Fibroblast of the conjunctiva (primary cell): ENCODE measurements around the gene SLC2A4RG.

Experiments
- DNase-seq: peaks from one replicate; pipeline ENCODE4 v3.0.0-alpha.2; 2010; ENCODE audit warnings: low read depth

Gene SLC2A4RG

DNA sequence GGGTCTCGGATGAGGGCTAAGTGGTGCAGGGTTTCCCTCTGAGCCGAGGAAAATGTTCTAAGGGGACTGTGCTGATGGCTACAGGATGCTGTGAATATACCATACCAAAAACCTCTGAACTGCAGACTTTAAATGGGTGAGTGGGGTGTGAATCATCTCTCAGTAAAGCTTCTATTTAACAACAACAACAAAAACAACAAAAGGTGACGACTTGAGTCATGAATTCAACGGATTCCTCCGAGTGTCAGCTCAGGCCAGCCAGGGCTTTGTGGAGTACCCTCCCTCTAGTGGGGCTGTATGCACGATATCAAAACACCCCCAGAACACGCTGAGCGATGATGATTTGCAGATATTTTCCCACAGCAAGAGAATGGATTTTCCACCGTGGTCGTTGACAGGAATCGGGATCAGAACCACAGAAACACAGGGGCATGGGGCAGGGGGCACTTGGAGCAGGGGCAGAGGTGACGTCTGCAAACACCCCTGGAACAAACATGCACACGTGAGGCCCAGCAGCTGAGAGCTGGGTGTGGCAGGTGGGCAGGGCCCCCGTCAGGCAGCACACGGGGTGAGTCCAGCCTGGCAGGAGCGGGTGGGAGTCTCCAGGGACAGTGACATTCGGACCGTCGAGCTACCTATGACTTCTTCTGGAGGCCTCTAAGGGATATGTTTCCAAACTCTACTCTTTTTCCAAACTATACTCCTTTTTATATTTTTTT lies 38.6 kb downstream of the SLC2A4RG start:
- DNase-seq: no peak

DNA sequence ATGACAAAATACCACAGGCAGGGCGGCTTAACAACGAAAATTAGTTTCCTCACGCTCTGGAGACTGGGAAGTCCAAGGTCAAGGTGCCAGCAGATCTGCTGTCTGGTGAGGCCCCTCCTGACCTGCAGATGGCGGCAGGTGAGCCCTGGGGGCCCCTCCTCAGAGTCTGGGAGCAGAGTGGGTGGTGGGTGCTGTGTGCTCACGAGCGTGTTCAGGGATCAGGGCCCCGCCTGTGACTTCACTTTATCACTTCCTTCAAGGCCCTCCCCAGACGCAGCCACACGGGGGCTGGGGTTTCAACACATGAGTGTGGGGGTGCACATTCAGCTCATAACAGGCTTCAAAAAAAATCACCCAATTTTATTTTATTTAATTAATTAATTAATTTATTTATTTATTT lies 39.3 kb downstream of the SLC2A4RG start:
- DNase-seq: no peak

DNA sequence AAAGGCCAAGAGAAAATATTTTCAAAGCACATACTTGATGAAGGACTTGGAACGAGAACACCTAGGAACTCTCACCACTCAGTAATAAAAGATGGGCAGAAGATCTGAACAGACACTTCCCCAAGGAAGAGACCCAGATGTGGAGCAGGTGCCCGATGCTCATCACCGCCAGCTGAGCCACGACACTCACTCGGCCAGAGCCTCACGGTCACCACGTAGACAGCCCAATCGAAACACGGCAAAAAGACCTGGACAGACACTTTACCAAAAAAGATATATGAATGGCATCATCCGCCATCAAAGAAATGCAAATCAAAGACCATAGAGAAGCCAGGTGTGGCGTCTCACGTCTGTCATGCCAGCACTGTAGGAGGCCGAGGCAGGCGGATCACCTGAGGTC lies 41.6 kb downstream of the SLC2A4RG start:
- no peak for DNase-seq

DNA sequence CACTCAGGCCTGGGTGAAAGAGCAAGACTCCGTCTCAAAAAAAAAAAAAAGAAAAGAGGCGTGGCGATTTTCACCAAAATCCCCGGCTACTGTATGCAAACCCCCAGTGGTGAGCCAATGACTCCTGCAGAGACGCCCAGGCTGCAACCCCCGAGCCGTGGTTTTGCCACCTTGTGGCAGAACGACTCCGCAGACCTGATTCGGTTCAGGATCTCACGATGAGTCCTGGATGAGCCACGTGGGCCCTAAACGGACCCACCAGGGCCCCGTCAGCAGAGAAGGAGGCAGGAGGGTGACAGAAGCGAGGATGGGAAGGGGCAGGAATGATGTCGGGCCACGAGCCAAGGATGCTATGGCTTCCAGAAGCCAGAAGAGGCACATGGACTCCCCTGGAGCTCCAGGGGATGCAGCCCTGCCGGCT lies 42.5 kb downstream of the SLC2A4RG start:
- DNase-seq: no peak

DNA sequence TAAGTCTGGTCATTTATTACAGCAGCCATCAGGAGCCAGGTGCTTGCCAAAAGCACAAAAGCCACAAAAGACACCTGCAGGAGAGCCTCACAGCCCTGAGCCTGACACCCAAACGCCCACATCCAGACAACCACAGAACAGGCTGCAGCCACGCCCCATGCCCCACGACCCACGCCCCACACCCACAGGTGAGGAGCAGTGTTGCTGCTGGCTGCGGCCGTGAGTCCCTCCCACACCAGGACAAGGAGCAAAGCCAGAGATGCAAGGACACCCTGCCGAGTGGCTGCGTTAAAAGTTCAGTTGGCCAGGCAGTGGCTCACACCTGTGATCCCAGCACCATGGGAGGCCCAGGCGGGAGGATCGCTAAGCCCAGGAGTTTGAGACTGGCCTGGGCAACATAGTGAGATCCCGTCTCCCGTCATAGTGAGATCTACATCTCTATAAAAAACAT lies 43.0 kb downstream of the SLC2A4RG start:
- DNase-seq: no peak

DNA sequence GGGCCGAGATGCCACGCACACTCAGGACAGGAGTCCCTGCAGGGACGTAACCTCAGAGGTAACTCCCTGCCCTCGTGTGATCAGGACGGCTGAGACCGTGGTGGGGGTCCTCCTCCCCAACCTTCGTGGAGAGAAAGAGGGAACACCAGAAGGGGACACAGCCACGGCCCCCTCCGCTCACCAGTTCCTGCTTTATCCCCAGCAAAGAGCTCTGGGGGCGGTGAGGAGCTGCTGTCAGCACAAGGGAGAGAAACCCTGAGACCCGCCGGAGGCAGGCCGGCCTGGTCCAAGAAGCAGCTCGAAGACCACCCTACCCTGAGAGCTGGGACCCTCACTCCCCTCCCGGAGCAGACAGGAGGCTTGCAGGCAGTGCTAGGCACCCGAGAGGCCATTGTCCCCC lies 44.4 kb downstream of the SLC2A4RG start:
- DNase-seq: no peak

DNA sequence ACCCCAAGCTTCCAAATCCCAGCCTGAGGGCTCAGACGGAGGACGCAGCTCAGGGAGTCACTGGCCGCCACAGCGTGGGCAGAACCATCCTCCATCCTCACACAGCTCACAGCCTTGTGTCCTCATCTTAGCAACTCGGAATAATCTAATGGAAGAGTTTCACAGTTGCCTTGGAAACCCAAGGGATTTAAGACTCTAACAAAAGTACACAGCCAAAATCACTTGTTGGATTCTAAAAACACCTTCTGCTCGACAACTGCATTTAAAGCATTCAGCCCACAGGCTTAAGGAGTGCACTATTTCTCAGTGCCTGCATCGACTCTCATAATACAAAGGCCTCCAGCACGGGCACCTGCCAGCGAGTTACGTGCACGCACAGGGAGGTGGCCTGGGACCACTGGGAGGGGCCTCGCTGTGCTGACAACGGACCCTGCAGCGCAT lies 46.1 kb downstream of the SLC2A4RG start:
- DNase-seq: no peak

DNA sequence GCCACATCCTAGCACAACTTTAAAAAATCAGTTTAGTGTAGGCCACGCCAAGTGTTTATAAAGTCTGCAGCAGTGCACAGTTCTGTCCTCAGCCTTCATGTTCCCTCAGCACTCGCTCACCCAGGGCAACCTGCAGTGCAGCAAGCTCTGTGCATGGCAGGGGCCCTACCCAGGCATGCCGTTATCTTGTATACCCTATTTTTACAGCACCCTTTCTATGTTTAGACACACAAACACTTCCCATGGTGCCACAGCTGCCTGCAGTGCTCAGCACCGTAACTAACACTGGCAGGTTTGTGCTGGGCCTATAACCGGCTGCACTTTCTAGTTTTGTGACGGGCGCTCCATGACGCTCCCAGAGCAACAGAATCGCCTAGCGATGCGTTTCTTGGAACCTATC lies 47.7 kb downstream of the SLC2A4RG start:
- DNase-seq: no peak

DNA sequence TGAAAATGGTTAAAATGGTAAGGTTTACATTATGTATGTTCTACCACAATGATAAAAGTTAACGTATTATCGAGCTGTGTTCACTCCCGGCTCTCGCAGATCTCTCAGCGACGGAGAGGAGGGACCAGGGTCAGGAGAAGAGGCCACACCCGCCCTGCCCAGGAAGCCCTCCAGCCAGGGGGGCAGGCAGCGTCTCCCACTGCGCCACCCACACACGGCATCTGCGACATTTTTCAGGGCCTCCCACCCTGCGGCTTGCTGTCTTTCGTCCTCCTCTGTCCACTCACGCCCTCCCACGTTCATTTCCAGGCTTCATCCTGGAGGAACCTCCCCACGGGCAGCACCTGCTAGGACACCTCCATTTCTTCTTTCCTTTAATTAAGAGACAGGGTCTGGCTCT lies 48.2 kb downstream of the SLC2A4RG start:
- no peak for DNase-seq

DNA sequence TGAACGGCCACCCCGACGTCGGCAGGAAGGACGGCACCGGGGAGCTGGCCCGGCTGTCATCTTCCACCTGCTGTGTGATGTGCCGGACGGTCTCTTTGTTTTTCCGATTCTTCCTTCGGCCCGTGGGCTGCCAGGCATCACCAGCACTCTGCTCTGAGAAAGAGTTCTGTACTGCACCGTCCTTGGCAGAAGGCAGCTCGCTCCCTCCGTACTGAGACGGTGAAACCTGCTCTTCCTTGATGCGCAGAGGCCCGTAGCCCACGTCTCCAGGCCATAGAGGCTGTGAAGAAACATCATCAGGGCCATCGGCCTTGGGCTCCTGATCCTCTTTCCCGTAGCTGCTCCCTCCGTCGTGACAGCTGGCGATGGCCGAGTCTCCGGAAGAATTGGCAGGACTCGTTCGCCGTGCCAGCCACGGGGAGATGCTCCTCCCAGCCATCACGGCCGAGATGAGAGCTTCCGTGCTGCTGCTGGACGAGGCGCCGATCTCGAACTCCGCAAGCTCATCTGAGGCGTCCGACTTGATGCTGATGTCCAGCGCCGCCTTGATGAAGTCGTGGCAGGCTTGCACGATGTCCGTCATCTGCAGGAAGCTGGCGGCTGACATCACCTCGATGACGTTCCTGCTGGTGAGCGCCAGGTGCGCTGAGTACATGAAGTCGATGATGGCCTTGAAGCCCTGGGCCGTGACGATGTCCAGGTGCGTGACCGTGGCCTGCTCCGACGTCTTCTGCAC lies 50.4 kb downstream of the SLC2A4RG start:
- no peak for DNase-seq

DNA sequence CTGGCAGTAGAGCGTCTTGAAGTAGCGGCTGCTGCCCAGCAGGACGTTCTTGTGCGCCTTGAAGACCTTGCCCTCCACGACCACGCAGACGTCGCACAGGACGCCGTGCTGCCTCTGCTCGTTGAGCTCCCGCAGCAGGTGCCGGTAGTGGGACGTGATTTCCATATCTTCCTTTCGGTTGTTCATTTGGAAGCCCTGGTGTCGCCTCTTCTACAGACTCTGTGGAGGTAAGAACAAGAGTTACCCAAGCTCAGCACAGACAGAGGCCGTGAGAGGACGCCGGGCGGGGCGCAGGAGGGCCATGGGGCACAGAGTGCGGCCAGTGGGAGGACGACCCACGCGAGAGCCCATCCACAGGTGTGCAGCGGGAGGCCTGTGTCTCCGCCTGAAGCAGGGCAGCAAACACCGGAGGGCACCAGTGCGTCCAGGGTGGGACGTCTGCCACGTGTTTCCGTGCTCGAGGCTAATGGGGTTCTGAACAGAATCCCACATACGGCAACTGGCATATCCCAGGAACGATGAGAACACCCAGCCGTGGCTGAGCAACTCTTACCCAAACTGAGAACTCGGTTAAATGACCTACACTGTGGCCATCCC lies 51.1 kb downstream of the SLC2A4RG start:
- no peak for DNase-seq

DNA sequence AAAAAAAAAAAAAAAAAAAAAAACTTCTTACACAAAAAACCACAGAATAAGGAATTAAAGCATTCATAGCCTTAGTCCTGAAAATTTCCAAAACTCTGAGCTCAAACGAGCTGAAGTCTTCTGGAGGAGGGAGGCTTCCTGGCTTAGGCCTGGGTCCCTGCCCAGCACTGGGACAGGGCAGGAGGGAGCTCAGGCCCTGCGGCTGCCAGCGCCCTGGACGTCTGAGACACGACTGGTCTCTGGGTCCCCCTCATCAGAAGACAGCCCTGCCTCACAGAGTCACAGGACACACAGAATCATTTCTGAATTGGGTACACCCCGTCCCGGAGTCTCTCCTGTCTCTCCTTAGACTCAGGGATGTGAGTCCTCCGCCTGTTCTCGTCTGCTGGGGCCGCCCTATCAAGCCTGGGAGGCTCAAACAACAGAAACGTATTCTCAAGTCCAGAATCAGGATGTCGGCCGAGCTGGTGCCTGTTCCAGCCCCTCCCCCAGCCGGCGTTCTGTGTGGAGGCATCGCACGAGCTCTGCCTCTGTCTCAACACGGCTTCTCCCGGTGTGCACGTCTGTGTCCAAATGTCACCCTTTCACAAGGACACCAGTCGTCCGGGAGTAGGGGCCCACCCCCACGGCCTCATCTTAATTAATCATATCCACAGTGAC lies 52.1 kb downstream of the SLC2A4RG start:
- no peak for DNase-seq

DNA sequence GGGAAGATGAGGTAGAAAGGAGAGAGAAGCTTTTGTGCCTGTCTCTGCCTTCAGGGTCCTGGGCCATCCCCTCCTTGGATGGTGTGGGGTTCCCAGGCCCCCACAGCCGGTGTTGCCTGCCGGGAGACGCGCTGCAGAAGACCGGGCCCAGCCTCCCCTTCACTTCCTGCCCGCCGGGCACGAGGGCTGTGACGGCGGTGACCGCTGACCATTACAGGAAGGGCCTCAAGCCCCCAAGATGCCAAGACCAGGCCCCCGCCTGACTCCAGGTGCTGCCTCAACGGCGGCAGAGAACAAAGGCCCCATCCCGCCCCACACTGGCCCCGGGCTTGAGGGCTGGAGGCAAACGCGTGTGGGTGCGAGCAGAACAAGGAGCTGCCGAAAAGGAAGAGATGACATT lies 53.3 kb downstream of the SLC2A4RG start:
- DNase-seq: no peak
